Chondrocyte (in vitro differentiated cells): ENCODE results near the gene PAN2. TPM values are rescaled to one million over a fixed set of nuclear protein-coding genes. Genes with fewer than 3 reads are reported as not detected.
"Not testable (repeated sequence)": the region's sequence is repeated elsewhere in the genome, so short reads cannot be mapped to it uniquely, and the experiment has no call there.

Experiments used
- DNase-seq: peaks from one replicate; pipeline ENCODE4 v3.0.0; 2021; ENCODE audit warnings: mixed read lengths, low spot score
- H3K27ac Mint-ChIP-seq: one replicate; pipeline ENCODE4 v1.8.0; 2021; ENCODE audit warnings: mild to moderate bottlenecking, moderate library complexity, mixed read lengths; ENCODE audit not compliant: unreplicated experiment
- H3K27me3 Mint-ChIP-seq: 2 replicates; pipeline ENCODE4 v1.8.0; 2021; ENCODE audit warnings: low read depth, mixed read lengths
- H3K36me3 Mint-ChIP-seq: 2 replicates; pipeline ENCODE4 v1.8.0; 2021; ENCODE audit warnings: low read depth, mixed read lengths
- H3K4me1 Mint-ChIP-seq: 2 replicates; pipeline ENCODE4 v1.8.0; 2021; ENCODE audit warnings: low read depth, mild to moderate bottlenecking, mixed read lengths
- H3K4me3 Mint-ChIP-seq: one replicate; pipeline ENCODE4 v1.8.0; 2021; ENCODE audit warnings: mild to moderate bottlenecking, moderate library complexity, mixed read lengths; ENCODE audit not compliant: unreplicated experiment
- H3K9me3 Mint-ChIP-seq: 2 replicates; pipeline ENCODE4 v1.8.0; 2021; ENCODE audit warnings: low read depth, mixed read lengths
- CTCF ChIP-seq: fragments of 200-600 bp; sonication (generic); IDR thresholded peaks from 2 replicates; pipeline ENCODE4 v1.5.0; 2021; ENCODE audit warnings: antibody characterized with exemption, mild to moderate bottlenecking, moderate library complexity
- total RNA-seq: library from RNA; stranded (reverse); gene quantifications from 3 replicates; pipeline ENCODE4 v1.2.1, GENCODE V29; 2021

The PAN2 gene
- total RNA-seq, 1 donor from 2014 or later: 27.6 TPM

- peak overlapping the region; percentile 17 for H3K27ac Mint-ChIP-seq
- H3K27me3 Mint-ChIP-seq: no peaks in the 10 kb centered on the region
- H3K4me3 Mint-ChIP-seq: no peak overlapping the region
- DNase-seq: no peak
- peaks cover 5% of the 10 kb centered on the region for H3K4me1 Mint-ChIP-seq
- no peaks in the 10 kb centered on the region for H3K9me3 Mint-ChIP-seq
- no peak for TF ChIP-seq CTCF
- H3K36me3 Mint-ChIP-seq: peaks cover 30% of the 10 kb centered on the region
Measured at GRCh38 chr12:56282030-56282429, 51.8 kb downstream of the PAN2 start.

DNA sequence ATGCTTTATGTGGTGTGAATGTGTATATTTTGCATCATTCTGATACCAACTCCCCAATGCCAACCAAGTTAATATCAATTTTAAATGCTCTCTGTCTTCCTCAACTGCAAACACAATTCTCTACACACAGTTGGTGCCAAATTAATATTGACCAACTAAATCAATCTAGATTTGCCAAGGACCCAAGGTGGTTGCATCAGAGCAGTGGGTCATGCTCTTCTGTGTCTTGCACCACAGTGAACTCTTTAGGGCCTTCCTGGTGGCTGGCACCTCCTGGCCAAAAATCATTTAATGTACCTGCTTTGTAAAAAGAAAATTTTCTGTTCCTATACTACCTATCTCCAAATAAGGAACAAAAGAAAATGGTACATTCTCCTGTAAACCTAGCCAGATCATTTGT lies 53.0 kb downstream of the PAN2 start:
- H3K9me3 Mint-ChIP-seq: no peaks in the 10 kb centered on the region
- peaks cover 32% of the 10 kb centered on the region for H3K36me3 Mint-ChIP-seq
- no peaks in the 10 kb centered on the region for H3K4me1 Mint-ChIP-seq
- DNase-seq: no peak
- H3K27ac Mint-ChIP-seq: no peak overlapping the region
- no peaks in the 10 kb centered on the region for H3K27me3 Mint-ChIP-seq
- no peak for TF ChIP-seq CTCF
- no peak overlapping the region for H3K4me3 Mint-ChIP-seq

DNA sequence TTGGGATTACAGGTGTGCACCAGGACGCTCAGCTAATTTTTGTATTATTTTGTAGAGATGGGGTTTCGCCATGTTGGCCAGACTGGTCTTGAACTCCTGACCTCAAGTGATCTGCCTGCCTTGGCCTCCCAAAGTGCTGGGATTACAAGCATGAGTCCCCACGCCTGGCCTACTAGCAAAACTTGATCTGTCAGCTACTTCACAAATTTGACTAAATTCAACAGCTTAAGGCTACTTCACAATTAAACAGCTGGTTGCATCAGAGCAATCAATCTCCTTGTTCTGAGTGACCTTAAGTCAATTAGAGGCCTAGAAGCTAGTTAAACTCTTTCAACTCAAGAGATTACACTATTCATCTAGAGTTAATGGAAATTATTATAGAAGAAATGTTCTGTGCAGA lies 54.9 kb downstream of the PAN2 start:
- H3K4me1 Mint-ChIP-seq: no peaks in the 10 kb centered on the region
- H3K27me3 Mint-ChIP-seq: no peaks in the 10 kb centered on the region
- no peak for TF ChIP-seq CTCF
- no peak overlapping the region for H3K27ac Mint-ChIP-seq
- H3K36me3 Mint-ChIP-seq: peaks cover 35% of the 10 kb centered on the region
- no peak for DNase-seq
- no peaks in the 10 kb centered on the region for H3K9me3 Mint-ChIP-seq
- H3K4me3 Mint-ChIP-seq: no peak overlapping the region

DNA sequence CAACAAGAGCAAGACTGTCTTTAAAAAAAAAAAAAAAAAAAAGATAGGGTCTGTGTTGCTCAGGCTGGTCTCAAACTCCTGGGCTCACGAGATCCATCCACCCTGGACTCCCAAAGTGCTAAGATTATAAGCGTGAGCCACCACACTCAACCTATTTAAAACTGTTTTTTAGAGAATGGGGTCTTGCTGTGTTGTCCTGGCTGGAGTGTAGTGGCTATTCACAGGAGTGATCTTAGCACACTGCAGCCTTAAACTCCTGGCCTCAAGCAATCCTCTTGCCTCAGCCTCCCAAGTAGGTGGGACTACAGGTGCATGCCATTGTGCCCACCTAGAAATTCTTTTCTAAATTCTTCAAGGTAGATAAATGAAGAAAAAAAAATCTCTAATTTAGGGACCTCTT lies 59.5 kb downstream of the PAN2 start:
- Mint-ChIP-seq H3K27ac (no peak overlapping the region), H3K9me3 (no peaks in the 10 kb centered on the region), H3K4me1 (peaks cover 5% of the 10 kb centered on the region), H3K36me3 (peaks cover 29% of the 10 kb centered on the region), H3K4me3 (no peak overlapping the region), H3K27me3 (no peaks in the 10 kb centered on the region)
- DNase-seq: no peak
- TF ChIP-seq CTCF: no peak

- peaks cover 12% of the 10 kb centered on the region for H3K4me1 Mint-ChIP-seq
- peaks cover 22% of the 10 kb centered on the region for H3K36me3 Mint-ChIP-seq
- not testable (repeated sequence) for DNase-seq, H3K9me3 Mint-ChIP-seq, H3K4me3 Mint-ChIP-seq, H3K27ac Mint-ChIP-seq, H3K27me3 Mint-ChIP-seq
Measured at GRCh38 chr12:56272468-56272867, 61.3 kb downstream of the PAN2 start.

DNA sequence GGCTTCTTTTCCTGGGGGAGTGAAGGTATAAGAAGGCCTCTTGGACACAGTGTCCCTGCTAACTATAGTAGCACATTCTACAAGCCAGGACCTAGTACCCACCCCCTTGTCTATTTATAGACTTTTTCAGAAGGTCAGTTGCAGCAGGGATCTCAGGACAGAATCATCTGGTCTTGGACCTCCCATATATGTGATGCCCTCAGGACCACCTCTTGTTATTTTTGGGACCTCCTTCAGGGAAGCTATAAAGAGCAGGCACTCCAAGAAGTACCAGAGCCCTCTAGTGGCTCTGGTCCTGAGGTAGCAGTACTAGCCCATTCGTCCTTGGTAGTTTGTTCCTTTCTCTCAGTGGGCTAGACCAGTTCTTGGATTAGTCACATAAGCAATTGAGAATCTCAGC lies 62.8 kb downstream of the PAN2 start:
- no peaks in the 10 kb centered on the region for H3K9me3 Mint-ChIP-seq
- peaks cover 20% of the 10 kb centered on the region for H3K4me1 Mint-ChIP-seq
- no peak overlapping the region for H3K4me3 Mint-ChIP-seq
- peak overlapping the region; percentile 52 for H3K27ac Mint-ChIP-seq
- TF ChIP-seq CTCF: peak; percentile 73
- peaks cover 21% of the 10 kb centered on the region for H3K36me3 Mint-ChIP-seq
- no peak for DNase-seq
- H3K27me3 Mint-ChIP-seq: no peaks in the 10 kb centered on the region
